ENCODE measurements around the gene SRRM5.

DNA sequence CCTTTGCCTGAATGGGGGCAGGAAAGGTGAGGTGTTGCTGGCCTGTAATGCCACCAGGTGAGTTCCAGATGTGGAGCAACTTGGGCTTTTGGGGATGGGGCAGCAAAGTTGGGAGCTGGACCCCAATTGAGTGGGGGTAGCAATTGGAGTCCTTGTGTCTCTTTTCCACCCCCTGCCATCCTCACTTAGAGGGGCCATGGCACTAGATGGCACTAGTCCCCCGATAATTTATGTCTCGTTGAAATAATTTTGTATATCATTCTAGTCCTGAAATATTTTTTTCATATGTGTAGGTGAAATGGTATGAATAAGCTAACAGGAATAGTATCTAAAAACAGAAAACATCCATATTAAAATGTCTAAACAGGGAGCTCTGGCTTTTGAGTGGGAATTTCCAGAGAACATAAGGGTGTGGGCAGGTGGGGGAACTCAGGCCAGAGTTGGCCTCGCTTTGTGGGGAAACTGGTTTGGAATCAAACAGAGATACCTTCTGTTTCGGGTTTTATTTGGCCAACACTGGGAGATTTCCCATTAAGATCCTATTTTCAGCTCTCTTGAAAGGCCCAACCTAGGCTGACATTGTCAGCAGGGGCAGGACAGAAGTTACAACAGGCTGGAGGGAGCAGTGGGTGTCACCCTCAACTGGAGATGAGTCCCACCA lies 12.1 kb upstream of the SRRM5 start:
- TF ChIP-seq, protein P1, sequence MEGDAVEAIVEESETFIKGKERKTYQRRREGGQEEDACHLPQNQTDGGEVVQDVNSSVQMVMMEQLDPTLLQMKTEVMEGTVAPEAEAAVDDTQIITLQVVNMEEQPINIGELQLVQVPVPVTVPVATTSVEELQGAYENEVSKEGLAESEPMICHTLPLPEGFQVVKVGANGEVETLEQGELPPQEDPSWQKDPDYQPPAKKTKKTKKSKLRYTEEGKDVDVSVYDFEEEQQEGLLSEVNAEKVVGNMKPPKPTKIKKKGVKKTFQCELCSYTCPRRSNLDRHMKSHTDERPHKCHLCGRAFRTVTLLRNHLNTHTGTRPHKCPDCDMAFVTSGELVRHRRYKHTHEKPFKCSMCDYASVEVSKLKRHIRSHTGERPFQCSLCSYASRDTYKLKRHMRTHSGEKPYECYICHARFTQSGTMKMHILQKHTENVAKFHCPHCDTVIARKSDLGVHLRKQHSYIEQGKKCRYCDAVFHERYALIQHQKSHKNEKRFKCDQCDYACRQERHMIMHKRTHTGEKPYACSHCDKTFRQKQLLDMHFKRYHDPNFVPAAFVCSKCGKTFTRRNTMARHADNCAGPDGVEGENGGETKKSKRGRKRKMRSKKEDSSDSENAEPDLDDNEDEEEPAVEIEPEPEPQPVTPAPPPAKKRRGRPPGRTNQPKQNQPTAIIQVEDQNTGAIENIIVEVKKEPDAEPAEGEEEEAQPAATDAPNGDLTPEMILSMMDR (IDR thresholded peaks at IDR 0.05), result no peak
- TF ChIP-seq EP300 (IDR thresholded peaks at IDR 0.05) (no peak), POLR2AphosphoS5 (IDR thresholded peaks at IDR 0.05) (no peak), POLR2A (IDR thresholded peaks at IDR 0.05) (no peak)

Data from stomach (tissue), 4 donors.